Measurements from ENCODE around the gene RNF41.

RNF41 gene

DNA sequence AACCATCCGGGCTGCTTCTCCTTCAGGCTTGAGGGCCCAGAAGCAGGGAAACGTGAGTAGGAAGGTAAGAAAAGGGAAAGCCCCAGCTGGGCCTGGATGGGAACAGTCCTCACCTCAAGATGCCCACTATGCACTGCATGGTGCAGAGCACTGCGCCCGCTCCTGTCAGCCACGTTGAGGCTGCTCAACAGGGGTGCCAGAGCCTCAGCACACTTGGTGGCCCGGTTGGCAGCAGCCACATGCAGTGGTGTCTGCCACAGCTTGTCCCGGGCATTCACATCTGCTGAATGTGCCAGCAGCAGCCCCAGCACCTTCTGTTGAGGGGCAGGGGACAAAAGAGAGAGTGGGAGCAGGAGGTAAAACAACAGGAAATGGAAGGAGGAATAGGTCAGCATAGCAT lies 33.9 kb upstream of the RNF41 start:
- TF ChIP-seq, protein P1, sequence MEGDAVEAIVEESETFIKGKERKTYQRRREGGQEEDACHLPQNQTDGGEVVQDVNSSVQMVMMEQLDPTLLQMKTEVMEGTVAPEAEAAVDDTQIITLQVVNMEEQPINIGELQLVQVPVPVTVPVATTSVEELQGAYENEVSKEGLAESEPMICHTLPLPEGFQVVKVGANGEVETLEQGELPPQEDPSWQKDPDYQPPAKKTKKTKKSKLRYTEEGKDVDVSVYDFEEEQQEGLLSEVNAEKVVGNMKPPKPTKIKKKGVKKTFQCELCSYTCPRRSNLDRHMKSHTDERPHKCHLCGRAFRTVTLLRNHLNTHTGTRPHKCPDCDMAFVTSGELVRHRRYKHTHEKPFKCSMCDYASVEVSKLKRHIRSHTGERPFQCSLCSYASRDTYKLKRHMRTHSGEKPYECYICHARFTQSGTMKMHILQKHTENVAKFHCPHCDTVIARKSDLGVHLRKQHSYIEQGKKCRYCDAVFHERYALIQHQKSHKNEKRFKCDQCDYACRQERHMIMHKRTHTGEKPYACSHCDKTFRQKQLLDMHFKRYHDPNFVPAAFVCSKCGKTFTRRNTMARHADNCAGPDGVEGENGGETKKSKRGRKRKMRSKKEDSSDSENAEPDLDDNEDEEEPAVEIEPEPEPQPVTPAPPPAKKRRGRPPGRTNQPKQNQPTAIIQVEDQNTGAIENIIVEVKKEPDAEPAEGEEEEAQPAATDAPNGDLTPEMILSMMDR (IDR thresholded peaks at IDR 0.05; ENCODE audit: low read depth, low read length): no peak
- DNase-seq (ENCODE audit: extremely low read depth, low read depth): no peak

DNA sequence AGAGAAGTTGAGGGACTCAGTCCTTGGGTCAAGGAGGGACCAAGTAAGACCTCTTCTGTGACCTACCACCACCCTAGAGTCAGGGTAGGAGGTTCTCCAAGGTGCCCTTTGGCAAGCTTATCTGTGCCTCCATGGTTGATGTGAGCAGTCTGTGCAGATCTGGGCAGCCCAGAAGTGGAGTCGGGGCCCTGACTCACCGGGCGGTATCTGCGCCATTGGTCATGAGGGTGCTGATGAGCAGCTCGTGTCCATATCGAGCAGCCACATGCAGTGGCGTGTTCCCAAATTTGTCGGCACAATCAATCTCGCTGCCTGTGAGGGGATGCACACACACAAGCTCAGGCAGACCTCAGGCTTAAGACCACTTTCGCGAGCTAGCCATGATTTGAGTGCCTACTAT lies 31.4 kb upstream of the RNF41 start:
- TF ChIP-seq, protein P1 (IDR thresholded peaks at IDR 0.05; ENCODE audit: low read depth, low read length): no peak
- no peak for DNase-seq (ENCODE audit: extremely low read depth, low read depth)

DNA sequence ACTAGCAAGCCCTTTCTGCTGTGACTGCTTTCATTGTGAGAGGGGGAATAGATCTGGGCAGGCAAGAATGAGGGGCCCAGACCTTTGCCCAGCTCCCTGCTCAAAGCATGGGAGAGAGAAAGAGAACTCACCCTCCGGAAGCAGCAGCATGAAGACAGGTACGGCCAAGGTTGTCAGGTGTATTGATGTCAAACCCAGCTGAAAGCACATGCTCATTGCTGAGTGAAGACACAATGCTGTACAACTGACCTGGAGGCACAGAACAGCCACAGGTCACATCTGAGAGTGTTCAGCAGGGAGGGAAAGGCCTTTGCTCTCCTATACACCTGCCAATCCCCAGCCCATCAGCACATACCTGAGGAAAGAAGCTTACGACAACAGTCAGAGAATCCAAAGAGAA lies 30.9 kb upstream of the RNF41 start:
- TF ChIP-seq, protein P1 (IDR thresholded peaks at IDR 0.05; ENCODE audit: low read depth, low read length): no peak

DNA sequence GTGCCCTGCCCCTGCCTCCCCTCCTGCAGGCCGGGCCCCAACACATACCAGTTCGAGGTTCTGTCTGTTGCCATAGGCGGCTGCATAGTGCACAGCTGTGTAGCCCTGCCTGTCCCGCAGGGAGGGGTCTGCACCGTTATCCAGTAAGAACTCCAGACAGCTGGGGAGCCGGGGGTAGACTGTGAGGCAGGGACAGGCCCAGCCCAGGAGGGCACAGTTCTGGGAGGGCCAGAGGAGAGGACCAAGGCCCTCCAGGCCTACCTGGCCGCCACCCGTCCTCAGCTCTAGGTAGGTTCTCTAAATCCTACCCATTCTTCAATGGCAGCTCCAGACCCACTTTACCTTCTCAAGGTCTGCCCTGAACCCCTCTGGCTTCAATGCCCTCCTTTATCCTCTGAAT lies 27.0 kb upstream of the RNF41 start:
- TF ChIP-seq, protein P1 (IDR thresholded peaks at IDR 0.05; ENCODE audit: low read depth, low read length): no peak
- DNase-seq (ENCODE audit: extremely low read depth, low read depth): no peak

More for the DNA sequence above, 30.9 kb upstream of the RNF41 start:
- no peak for DNase-seq (ENCODE audit: extremely low read depth, low read depth)

DNA sequence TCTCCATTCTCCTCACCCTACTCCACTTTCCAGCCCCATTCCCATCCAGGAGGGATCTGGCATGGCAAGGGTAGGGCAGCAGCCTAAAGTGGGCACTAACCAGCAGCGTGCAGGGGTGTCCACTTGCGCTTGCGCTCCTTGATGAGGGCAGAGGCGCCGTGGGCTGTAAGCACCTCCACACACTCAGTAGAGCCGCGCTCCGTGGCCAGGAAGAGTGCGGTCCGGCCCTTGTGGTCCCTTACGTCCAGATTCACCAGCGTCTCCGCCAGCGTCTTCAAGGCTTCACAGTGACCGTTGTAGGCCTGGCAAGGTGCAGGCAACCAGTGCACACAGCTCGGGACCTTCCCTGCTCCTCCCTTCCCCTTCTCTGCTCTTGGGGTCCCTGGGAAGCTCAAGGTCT lies 26.2 kb upstream of the RNF41 start:
- TF ChIP-seq, protein P1 (IDR thresholded peaks at IDR 0.05; ENCODE audit: low read depth, low read length): no peak
- DNase-seq (ENCODE audit: extremely low read depth, low read depth): no peak

DNA sequence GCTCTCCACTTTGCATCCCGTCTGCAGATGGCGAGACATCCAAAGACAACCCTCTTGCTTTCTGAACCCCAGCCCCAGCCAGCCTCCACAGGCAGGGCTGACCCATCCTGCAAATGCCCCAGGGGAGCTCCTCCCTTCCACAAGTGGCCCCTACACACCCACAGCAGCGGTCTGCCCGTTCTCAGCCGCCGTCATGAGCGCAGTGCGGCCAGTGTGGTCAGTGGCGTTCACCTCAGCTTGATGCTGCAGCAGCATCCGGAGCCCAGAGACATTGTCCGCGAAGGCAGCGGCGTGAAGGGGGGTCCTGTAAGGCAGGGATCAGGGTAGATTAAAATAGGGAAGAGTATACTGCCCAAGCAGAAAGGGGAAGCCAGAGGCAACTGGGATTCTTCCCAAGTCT lies 22.8 kb upstream of the RNF41 start:
- DNase-seq (ENCODE audit: extremely low read depth, low read depth): no peak

DNA sequence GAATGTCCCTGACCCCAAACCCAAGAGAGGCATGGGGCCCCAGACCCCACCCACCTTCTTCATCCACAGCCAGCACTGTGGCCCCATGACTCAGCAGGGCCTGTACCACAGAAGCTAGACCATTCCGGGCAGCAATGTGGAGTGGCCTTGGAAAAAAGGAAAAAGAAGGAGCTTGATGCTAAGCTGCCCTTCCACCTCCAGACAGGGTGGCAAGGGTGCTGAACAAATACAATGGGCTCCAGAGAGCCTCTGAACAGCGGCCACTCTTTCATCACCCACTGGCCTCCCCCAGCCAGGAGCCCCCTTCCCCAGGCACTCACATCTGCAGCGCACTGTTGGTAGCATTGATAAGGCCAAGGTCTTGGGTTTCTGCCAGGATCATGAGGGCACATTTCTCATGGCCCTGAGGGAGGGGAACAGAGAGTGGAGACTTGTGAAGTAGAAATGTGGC lies 22.0 kb upstream of the RNF41 start:
- DNase-seq (ENCODE audit: extremely low read depth, low read depth): no peak
- TF ChIP-seq, protein P1 (IDR thresholded peaks at IDR 0.05; ENCODE audit: low read depth, low read length): no peak

More for the DNA sequence above, 22.8 kb upstream of the RNF41 start:
- TF ChIP-seq, protein P1 (IDR thresholded peaks at IDR 0.05; ENCODE audit: low read depth, low read length): no peak

All from AG09319 (cell line).